ENCODE results near the gene PFKFB2. TPM values are rescaled to one million over a fixed set of nuclear protein-coding genes. Genes with fewer than 3 reads are reported as not detected.

Gene PFKFB2
- total RNA-seq, 2 experiments from 2014 or later, result 2.1 to 2.5 TPM

GRCh38 chr1:207109004-207109403, 55.9 kb downstream of the PFKFB2 start:
- POLR2A ChIA-PET, result no interaction called here
- Mint-ChIP-seq H3K36me3 (no peaks in the 10 kb centered on the region), H3K4me1 (ENCODE audit: low read depth) (no peaks in the 10 kb centered on the region), H3K27me3 (peaks cover 27% of the 10 kb centered on the region), H3K4me3 (no peak overlapping the region), H3K27ac (no peak overlapping the region), H3K9me3 (no peaks in the 10 kb centered on the region)
- no peak for DNase-seq
- CTCF ChIA-PET, result no interaction called here
- intact Hi-C loops (cut with micrococcal nuclease), result no loop called here

DNA sequence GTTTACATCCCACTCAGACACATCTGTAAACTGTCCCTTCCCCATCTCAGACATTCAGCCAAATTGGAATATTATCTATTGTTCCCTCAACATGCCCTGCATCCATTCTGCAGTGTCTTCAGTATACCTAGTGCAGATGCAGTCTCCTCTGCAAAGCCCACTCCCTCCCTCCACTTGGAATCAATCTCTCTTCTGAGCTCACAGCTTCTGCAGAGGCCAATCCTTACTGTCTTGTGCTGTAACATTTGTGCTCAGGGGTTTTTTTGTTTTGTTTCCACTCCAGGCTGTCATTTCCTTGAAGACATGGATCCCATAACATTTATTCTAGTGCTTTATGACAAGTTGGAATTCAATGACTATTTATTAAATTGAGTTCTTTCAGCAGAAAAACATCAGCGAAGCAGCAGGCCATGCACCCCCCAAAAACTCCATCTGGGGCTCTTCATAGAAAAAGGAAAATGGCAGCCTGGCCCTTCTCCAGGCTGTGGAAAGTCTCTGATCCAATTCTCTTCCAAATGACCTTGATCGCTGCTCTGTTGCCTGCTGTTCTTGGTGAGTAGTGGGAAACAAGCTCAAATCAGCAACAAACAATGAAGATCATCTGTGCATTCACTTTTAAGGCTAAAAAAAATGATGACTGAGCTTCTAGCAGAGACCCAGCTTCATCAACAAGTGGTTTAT, 59.7 kb downstream of the PFKFB2 start:
- no peaks in the 10 kb centered on the region for H3K9me3 Mint-ChIP-seq
- H3K27ac Mint-ChIP-seq, result no peak overlapping the region
- no peak for DNase-seq
- peaks cover 24% of the 10 kb centered on the region for H3K27me3 Mint-ChIP-seq
- ChIA-PET CTCF (interaction anchor here (1.0 kb wide), 1 partner anchor 107 kb away, joined by 5 read pairs; no protein-coding TSS in a partner anchor), POLR2A (interaction anchor here (0.8 kb wide), 1 partner anchor 16 kb away, joined by 3 read pairs; no protein-coding TSS in a partner anchor)
- intact Hi-C loops (cut with micrococcal nuclease), result no loop called here
- no peaks in the 10 kb centered on the region for H3K36me3 Mint-ChIP-seq
- H3K4me1 Mint-ChIP-seq (ENCODE audit: low read depth), result no peaks in the 10 kb centered on the region
- no peak overlapping the region for H3K4me3 Mint-ChIP-seq

GRCh38 chr1:207115269-207115668, 62.2 kb downstream of the PFKFB2 start:
- no peaks in the 10 kb centered on the region for H3K36me3 Mint-ChIP-seq
- H3K4me1 Mint-ChIP-seq (ENCODE audit: low read depth), result no peaks in the 10 kb centered on the region
- DNase-seq, result no peak
- H3K4me3 Mint-ChIP-seq, result no peak overlapping the region
- intact Hi-C loops (cut with micrococcal nuclease), result no loop called here
- H3K27ac Mint-ChIP-seq, result no peak overlapping the region
- CTCF ChIA-PET, result no interaction called here
- peaks cover 16% of the 10 kb centered on the region for H3K27me3 Mint-ChIP-seq
- H3K9me3 Mint-ChIP-seq, result no peaks in the 10 kb centered on the region
- POLR2A ChIA-PET, result no interaction called here

DNA sequence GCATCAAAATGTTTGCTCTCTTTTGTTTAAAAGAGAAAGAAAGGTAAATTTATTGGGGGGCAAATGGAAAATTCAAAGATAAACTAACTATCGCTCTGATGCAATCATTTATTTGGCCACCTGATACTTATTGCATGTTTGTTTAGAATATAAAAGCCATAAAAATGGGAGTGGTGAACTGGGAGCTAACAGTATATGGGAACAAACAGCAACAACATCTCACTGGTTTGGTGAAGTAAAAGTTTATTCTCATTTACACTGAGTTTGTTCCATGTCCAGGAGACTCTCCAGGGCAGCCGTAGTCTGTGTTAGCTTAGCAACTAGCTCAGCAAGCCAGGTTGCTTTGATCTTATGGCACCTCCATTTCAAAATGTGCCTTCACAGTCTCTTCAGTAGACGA, 71.3 kb downstream of the PFKFB2 start:
- H3K4me1 Mint-ChIP-seq (ENCODE audit: low read depth), result no peaks in the 10 kb centered on the region
- POLR2A ChIA-PET, result no interaction called here
- H3K4me3 Mint-ChIP-seq, result no peak overlapping the region
- no peak overlapping the region for H3K27ac Mint-ChIP-seq
- H3K27me3 Mint-ChIP-seq, result peaks cover 16% of the 10 kb centered on the region
- CTCF ChIA-PET, result no interaction called here
- DNase-seq, result no peak
- intact Hi-C loops (cut with micrococcal nuclease), result no loop called here
- peaks cover 22% of the 10 kb centered on the region for H3K9me3 Mint-ChIP-seq
- H3K36me3 Mint-ChIP-seq, result peaks cover 4% of the 10 kb centered on the region

DNA sequence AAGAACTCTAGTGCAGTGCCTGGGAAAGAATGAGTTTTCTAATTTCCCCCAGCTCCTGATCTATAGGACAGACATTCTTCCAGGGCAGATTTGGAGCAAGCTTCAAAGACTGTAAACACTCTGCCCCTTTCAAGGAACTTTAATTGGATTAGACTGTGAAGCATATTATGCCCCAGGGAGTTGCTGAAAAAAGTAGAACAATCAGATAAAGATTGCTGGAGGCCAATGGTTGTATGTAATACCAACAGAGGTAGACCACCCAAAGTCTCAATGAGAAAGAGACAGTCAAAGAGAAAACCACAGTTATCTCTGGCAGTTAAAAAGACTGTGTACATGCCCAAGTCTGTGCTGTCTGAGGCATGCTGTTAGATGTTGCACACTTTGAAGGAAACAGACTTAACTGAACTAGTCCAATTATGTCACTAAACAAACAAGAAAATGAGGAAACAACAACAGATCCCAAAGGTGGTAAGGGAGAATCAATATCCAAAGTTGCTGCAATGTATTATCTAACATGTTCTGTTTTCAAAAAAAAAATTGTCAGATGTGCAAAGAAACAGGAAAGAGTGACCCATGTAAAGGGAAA, 75.4 kb downstream of the PFKFB2 start:
- intact Hi-C loops (cut with micrococcal nuclease), result no loop called here
- CTCF ChIA-PET, result no interaction called here
- Mint-ChIP-seq H3K27me3 (peaks cover 10% of the 10 kb centered on the region), H3K27ac (no peak overlapping the region), H3K9me3 (peaks cover 36% of the 10 kb centered on the region), H3K36me3 (peaks cover 5% of the 10 kb centered on the region), H3K4me1 (ENCODE audit: low read depth) (no peaks in the 10 kb centered on the region), H3K4me3 (no peak overlapping the region)
- POLR2A ChIA-PET, result no interaction called here
- no peak for DNase-seq

GRCh38 chr1:207129053-207129452, 76.0 kb downstream of the PFKFB2 start:
- POLR2A ChIA-PET, result no interaction called here

More at GRCh38 chr1:207129053-207129452, 76.0 kb downstream of the PFKFB2 start:
- Mint-ChIP-seq H3K4me3 (no peak overlapping the region), H3K4me1 (ENCODE audit: low read depth) (no peaks in the 10 kb centered on the region), H3K36me3 (peaks cover 5% of the 10 kb centered on the region), H3K27ac (no peak overlapping the region), H3K27me3 (peaks cover 9% of the 10 kb centered on the region), H3K9me3 (peaks cover 36% of the 10 kb centered on the region)
- intact Hi-C loops (cut with micrococcal nuclease), result no loop called here
- no peak for DNase-seq
- CTCF ChIA-PET, result no interaction called here

Other genes with a start within 250 kb of the PFKFB2 start
- gene IL20, start 187.7 kb upstream of the PFKFB2 start, total RNA-seq, result not detected
- gene IL24, start 155.8 kb upstream of the PFKFB2 start, total RNA-seq, result 10 to 100 TPM in 1 of 2 experiments, 1 to 10 TPM in 1; 9.8 to 10.0 TPM
- 10 to 100 TPM; 65.7 to 73.0 TPM for gene FCMR, start 131.3 kb upstream of the PFKFB2 start, total RNA-seq
- gene PIGR, start 106.8 kb upstream of the PFKFB2 start, total RNA-seq, result under 1 TPM; 0.10 TPM
- not detected for gene FCAMR, start 82.8 kb upstream of the PFKFB2 start, total RNA-seq
- not detected for gene C1orf116, start 20.5 kb upstream of the PFKFB2 start, total RNA-seq
- 1 to 10 TPM; 6.3 to 7.2 TPM for gene YOD1, start 2.1 kb upstream of the PFKFB2 start, total RNA-seq
- under 1 TPM; 0.24 to 0.39 TPM for gene C4BPB, start 35.6 kb downstream of the PFKFB2 start, total RNA-seq
- not detected for gene C4BPA, start 51.0 kb downstream of the PFKFB2 start, total RNA-seq

Measured in activated CD4-positive, alpha-beta memory T cell treated with anti-CD3 and anti-CD28 coated beads for 36 hours (primary cell).